ENCODE results near the gene LMF2.

The LMF2 gene

DNA sequence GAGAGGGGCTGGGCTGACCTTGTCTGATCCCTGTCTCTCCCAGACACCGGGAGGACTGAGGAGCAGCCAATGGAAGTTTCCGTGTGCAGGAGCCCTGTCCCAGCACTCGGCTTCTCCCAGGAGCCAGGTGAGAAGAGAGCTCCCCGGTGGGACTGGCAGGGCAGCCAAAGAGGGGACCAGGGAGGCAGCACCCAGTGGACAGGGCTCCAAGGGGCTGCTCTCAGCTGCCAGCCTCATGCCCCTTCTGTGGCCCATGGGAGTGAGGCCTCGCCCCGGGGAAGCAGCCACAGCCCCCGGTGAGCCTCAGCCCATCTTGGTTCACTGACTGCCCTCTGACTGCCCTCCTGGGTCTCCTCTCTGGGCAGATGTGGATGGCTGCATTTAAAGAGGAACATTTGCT is 11.1 kb upstream of the LMF2 start:
- DNase-seq: no peak
- TF ChIP-seq EZH2 (optimal IDR thresholded peaks at IDR 0.05; ENCODE audit: low read depth, low read length): no peak
- TF ChIP-seq, protein P1, sequence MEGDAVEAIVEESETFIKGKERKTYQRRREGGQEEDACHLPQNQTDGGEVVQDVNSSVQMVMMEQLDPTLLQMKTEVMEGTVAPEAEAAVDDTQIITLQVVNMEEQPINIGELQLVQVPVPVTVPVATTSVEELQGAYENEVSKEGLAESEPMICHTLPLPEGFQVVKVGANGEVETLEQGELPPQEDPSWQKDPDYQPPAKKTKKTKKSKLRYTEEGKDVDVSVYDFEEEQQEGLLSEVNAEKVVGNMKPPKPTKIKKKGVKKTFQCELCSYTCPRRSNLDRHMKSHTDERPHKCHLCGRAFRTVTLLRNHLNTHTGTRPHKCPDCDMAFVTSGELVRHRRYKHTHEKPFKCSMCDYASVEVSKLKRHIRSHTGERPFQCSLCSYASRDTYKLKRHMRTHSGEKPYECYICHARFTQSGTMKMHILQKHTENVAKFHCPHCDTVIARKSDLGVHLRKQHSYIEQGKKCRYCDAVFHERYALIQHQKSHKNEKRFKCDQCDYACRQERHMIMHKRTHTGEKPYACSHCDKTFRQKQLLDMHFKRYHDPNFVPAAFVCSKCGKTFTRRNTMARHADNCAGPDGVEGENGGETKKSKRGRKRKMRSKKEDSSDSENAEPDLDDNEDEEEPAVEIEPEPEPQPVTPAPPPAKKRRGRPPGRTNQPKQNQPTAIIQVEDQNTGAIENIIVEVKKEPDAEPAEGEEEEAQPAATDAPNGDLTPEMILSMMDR (IDR thresholded peaks at IDR 0.05; ENCODE audit: low read length): no peak
- TF ChIP-seq EZH2phosphoT487 (IDR thresholded peaks at IDR 0.05; ENCODE audit: low read length): no peak
- H3K9me3 ChIP-seq (replicated peaks; ENCODE audit: insufficient read depth, low read length): no peaks in the 10 kb centered on the region
- H3K4me2 ChIP-seq (ENCODE audit: low read depth, low read length): no peak overlapping the region
- no peak overlapping the region for H3K4me3 ChIP-seq (ENCODE audit: low read length)
- H3K79me2 ChIP-seq (ENCODE audit: low read length): peaks cover 63% of the 10 kb centered on the region
- no peak overlapping the region for H3K27ac ChIP-seq (ENCODE audit: low read length)
- H3K9me2 ChIP-seq (replicated peaks; ENCODE audit: insufficient read depth, low read length): no peaks in the 10 kb centered on the region
- H3K27me3 ChIP-seq (replicated peaks; ENCODE audit: insufficient read depth, low read length): no peaks in the 10 kb centered on the region
- no peak overlapping the region for H2AFZ ChIP-seq (ENCODE audit: low read length)
- H3K36me3 ChIP-seq (replicated peaks; ENCODE audit: insufficient read depth, low read length): 0 out of 2 replicates have a peak, but pooled peaks cover 3% of the 10 kb centered on the region
- H3K4me1 ChIP-seq (ENCODE audit: low read length): 0 out of 2 replicates have a peak, but pooled peaks cover 4% of the 10 kb centered on the region
- H4K20me1 ChIP-seq (ENCODE audit: insufficient read depth, low read length): peaks cover 7% of the 10 kb centered on the region; the same call in 1 of the 2 replicates
- no peak overlapping the region for H3K9ac ChIP-seq (ENCODE audit: low read length)
- H3F3A ChIP-seq (ENCODE audit: insufficient read depth, low read length): no peaks in the 10 kb centered on the region; the same call in 1 of the 2 replicates

- TF ChIP-seq, protein P1 (IDR thresholded peaks at IDR 0.05; ENCODE audit: low read length): no peak
- TF ChIP-seq EZH2phosphoT487 (IDR thresholded peaks at IDR 0.05; ENCODE audit: low read length) (no peak), EZH2 (optimal IDR thresholded peaks at IDR 0.05; ENCODE audit: low read depth, low read length) (no peak)
Observed at GRCh38 chr22:50517495-50518260, 10.2 kb upstream of the LMF2 start.

DNA sequence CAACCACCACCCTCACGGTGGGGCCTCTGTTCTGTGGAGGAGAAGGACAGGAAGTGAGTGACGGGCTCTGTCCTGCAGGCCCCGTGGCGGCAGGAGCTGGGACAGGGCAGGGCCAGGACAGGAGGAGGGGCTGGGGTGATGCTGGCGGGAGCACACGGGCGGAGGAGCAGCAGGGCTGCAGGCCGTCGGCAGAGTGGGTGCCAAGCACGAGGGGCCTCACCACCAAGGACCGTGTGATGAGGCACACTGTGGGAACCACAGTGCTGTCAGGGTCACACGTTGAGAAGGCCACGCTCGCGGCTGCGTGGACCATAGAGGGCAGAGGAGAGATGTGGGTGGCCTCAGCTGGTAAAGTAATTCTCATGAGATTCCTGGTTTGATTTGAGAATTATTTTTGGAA is 9.4 kb upstream of the LMF2 start:
- no peaks in the 10 kb centered on the region for H3F3A ChIP-seq (ENCODE audit: insufficient read depth, low read length)

More at GRCh38 chr22:50517495-50518260, 10.2 kb upstream of the LMF2 start:
- Histone ChIP-seq H3K9me2 (replicated peaks; ENCODE audit: insufficient read depth, low read length) (no peaks in the 10 kb centered on the region), H3K36me3 (replicated peaks; ENCODE audit: insufficient read depth, low read length) (0 out of 2 replicates have a peak, but pooled peaks cover 3% of the 10 kb centered on the region), H2AFZ (ENCODE audit: low read length) (no peak overlapping the region), H3K4me2 (ENCODE audit: low read depth, low read length) (no peak overlapping the region), H3F3A (ENCODE audit: insufficient read depth, low read length) (no peaks in the 10 kb centered on the region), H3K27me3 (replicated peaks; ENCODE audit: insufficient read depth, low read length) (no peaks in the 10 kb centered on the region), H3K9me3 (replicated peaks; ENCODE audit: insufficient read depth, low read length) (no peaks in the 10 kb centered on the region), H3K27ac (ENCODE audit: low read length) (no peak overlapping the region), H4K20me1 (ENCODE audit: insufficient read depth, low read length) (peaks cover 7% of the 10 kb centered on the region; the same call in 1 of the 2 replicates), H3K4me1 (ENCODE audit: low read length) (no peaks in the 10 kb centered on the region), H3K4me3 (ENCODE audit: low read length) (no peak overlapping the region), H3K9ac (ENCODE audit: low read length) (no peak overlapping the region), H3K79me2 (ENCODE audit: low read length) (peaks cover 63% of the 10 kb centered on the region)
- DNase-seq: no peak

More for the DNA sequence above, 9.4 kb upstream of the LMF2 start:
- H3K4me2 ChIP-seq (ENCODE audit: low read depth, low read length): no peak overlapping the region
- no peak overlapping the region for H3K27ac ChIP-seq (ENCODE audit: low read length)
- H3K9me2 ChIP-seq (replicated peaks; ENCODE audit: insufficient read depth, low read length): no peaks in the 10 kb centered on the region
- DNase-seq: no peak
- H3K79me2 ChIP-seq (ENCODE audit: low read length): peaks cover 66% of the 10 kb centered on the region
- H3K27me3 ChIP-seq (replicated peaks; ENCODE audit: insufficient read depth, low read length): no peaks in the 10 kb centered on the region
- H3K36me3 ChIP-seq (replicated peaks; ENCODE audit: insufficient read depth, low read length): 0 out of 2 replicates have a peak, but pooled peaks cover 3% of the 10 kb centered on the region
- TF ChIP-seq EZH2 (optimal IDR thresholded peaks at IDR 0.05; ENCODE audit: low read depth, low read length): no peak
- TF ChIP-seq, protein P1 (IDR thresholded peaks at IDR 0.05; ENCODE audit: low read length): no peak
- no peak for TF ChIP-seq EZH2phosphoT487 (IDR thresholded peaks at IDR 0.05; ENCODE audit: low read length)
- no peaks in the 10 kb centered on the region for H3K9me3 ChIP-seq (replicated peaks; ENCODE audit: insufficient read depth, low read length)
- no peaks in the 10 kb centered on the region for H3K4me1 ChIP-seq (ENCODE audit: low read length)
- no peak overlapping the region for H3K9ac ChIP-seq (ENCODE audit: low read length)
- H4K20me1 ChIP-seq (ENCODE audit: insufficient read depth, low read length): peaks cover 7% of the 10 kb centered on the region; the same call in 1 of the 2 replicates
- no peak overlapping the region for H2AFZ ChIP-seq (ENCODE audit: low read length)
- H3K4me3 ChIP-seq (ENCODE audit: low read length): no peak overlapping the region

Data from MM.1S (cell line).